Neutrophil (primary cell): Measurements from ENCODE around the gene DIS3L2.

Experiments
- H3K27ac ChIP-seq: fragments of 200-600 bp; sonication (generic); 2 replicates; pipeline ENCODE4 v1.5.1; 2016; ENCODE audit warnings: mild to moderate bottlenecking, moderate library complexity
- H3K27me3 ChIP-seq: fragments of 200-600 bp; sonication (generic); 2 replicates; pipeline ENCODE4 v1.6.0; 2016; ENCODE audit warnings: mild to moderate bottlenecking
- H3K36me3 ChIP-seq: fragments of 200-600 bp; sonication (generic); 2 replicates; pipeline ENCODE4 v1.5.1; 2017
- H3K4me1 ChIP-seq, 2 experiments: fragments of 200-600 bp in 1 of 2; sonication (generic) in 1 of 2; 1 replicate in 1 of 2; 2 replicates in 1 of 2; pipeline versions ENCODE4 v1.5.1 to v1.6.1; 2013 to 2016; ENCODE audit warnings: low read depth in 1 of 2, low read length in 1 of 2, mild to moderate bottlenecking in 1 of 2, moderate library complexity in 1 of 2; ENCODE audit not compliant: control insufficient read depth in 1 of 2, insufficient read depth in 1 of 2
- H3K4me3 ChIP-seq, 2 experiments: fragments of 200-600 bp in 1 of 2; sonication (generic) in 1 of 2; 1 replicate in 1 of 2; 2 replicates in 1 of 2; pipeline ENCODE4 v1.5.1; 2013 to 2016; ENCODE audit warnings: low read depth in 1 of 2, low read length in 1 of 2, mild to moderate bottlenecking in 1 of 2, moderate library complexity in 1 of 2
- H3K9me3 ChIP-seq: fragments of 200-600 bp; sonication (generic); 2 replicates; pipeline ENCODE4 v1.5.1; 2016
- CTCF ChIP-seq: fragments of 200-600 bp; sonication (generic); IDR thresholded peaks from 2 replicates; pipeline ENCODE4 v1.5.1; 2016; ENCODE audit warnings: antibody characterized with exemption

The DIS3L2 gene

GRCh38 chr2:232268636-232269165, 307.2 kb downstream of the DIS3L2 start:
- Histone ChIP-seq H3K4me3 (no peak overlapping the region), H3K27me3 (no peaks in the 10 kb centered on the region), H3K27ac (no peak overlapping the region), H3K36me3 (no peaks in the 10 kb centered on the region), H3K4me1 (no peaks in the 10 kb centered on the region), H3K9me3 (no peaks in the 10 kb centered on the region)
- no peak for TF ChIP-seq CTCF

GRCh38 chr2:232269867-232270266, 308.4 kb downstream of the DIS3L2 start:
- no peaks in the 10 kb centered on the region for H3K27me3 ChIP-seq
- no peak overlapping the region for H3K27ac ChIP-seq
- no peaks in the 10 kb centered on the region for H3K4me1 ChIP-seq
- no peaks in the 10 kb centered on the region for H3K9me3 ChIP-seq
- no peak for TF ChIP-seq CTCF
- no peaks in the 10 kb centered on the region for H3K36me3 ChIP-seq
- no peak overlapping the region for H3K4me3 ChIP-seq

- no peak for TF ChIP-seq CTCF
- Histone ChIP-seq H3K27ac (no peak overlapping the region), H3K4me1 (no peaks in the 10 kb centered on the region), H3K36me3 (no peaks in the 10 kb centered on the region), H3K4me3 (no peak overlapping the region), H3K27me3 (no peaks in the 10 kb centered on the region), H3K9me3 (no peaks in the 10 kb centered on the region)
Observed at GRCh38 chr2:232273903-232274643, 312.6 kb downstream of the DIS3L2 start.

GRCh38 chr2:232275670-232276069, 314.2 kb downstream of the DIS3L2 start:
- H3K4me3 ChIP-seq, result no peak overlapping the region
- no peaks in the 10 kb centered on the region for H3K4me1 ChIP-seq
- H3K27ac ChIP-seq, result no peak overlapping the region
- TF ChIP-seq CTCF, result no peak
- no peaks in the 10 kb centered on the region for H3K36me3 ChIP-seq
- no peaks in the 10 kb centered on the region for H3K27me3 ChIP-seq
- no peaks in the 10 kb centered on the region for H3K9me3 ChIP-seq

GRCh38 chr2:232276084-232276732, 314.7 kb downstream of the DIS3L2 start:
- H3K4me1 ChIP-seq, result no peaks in the 10 kb centered on the region
- no peak overlapping the region for H3K27ac ChIP-seq
- TF ChIP-seq CTCF, result no peak
- no peak overlapping the region for H3K4me3 ChIP-seq
- H3K9me3 ChIP-seq, result no peaks in the 10 kb centered on the region
- no peaks in the 10 kb centered on the region for H3K36me3 ChIP-seq
- H3K27me3 ChIP-seq, result no peaks in the 10 kb centered on the region
